Fibroblast of lung (primary cell): ENCODE results near the gene LYPD6B. TPM values are rescaled to one million over a fixed set of nuclear protein-coding genes. Genes with fewer than 3 reads are reported as not detected.

Source experiments
- DNase-seq, 2 donors: peaks; one replicate each; pipeline versions ENCODE4 v3.0.0 to v3.0.0-alpha.2; 2010; ENCODE audit warnings: low read depth in 2 of 2
- H2AFZ ChIP-seq: 2 replicates; pipeline ENCODE4 v1.5.1; 2012; ENCODE audit warnings: low read length, control low read depth, inconsistent platforms
- H3K27ac ChIP-seq: 2 replicates; pipeline ENCODE4 v1.5.1; 2011; ENCODE audit warnings: low read length, control low read depth; ENCODE audit not compliant: insufficient read depth
- H3K27me3 ChIP-seq: 2 replicates; pipeline ENCODE4 v1.5.1; 2011; ENCODE audit warnings: mild to moderate bottlenecking, low read length; ENCODE audit not compliant: control insufficient read depth, insufficient read depth
- H3K36me3 ChIP-seq: 2 replicates; pipeline ENCODE4 v1.5.1; 2011; ENCODE audit warnings: low read length; ENCODE audit not compliant: control insufficient read depth, insufficient read depth
- H3K4me1 ChIP-seq: 2 replicates; pipeline ENCODE4 v1.5.1; 2011; ENCODE audit warnings: low read length; ENCODE audit not compliant: control insufficient read depth, insufficient read depth; ENCODE audit errors: extremely low read depth
- H3K4me2 ChIP-seq: 2 replicates; pipeline ENCODE4 v1.5.1; 2011; ENCODE audit warnings: low read length, control low read depth; ENCODE audit not compliant: insufficient read depth; ENCODE audit errors: extremely low read depth
- H3K4me3 ChIP-seq, 4 experiments: fragments of 200-600 bp in 1 of 4; sonication (generic) in 1 of 4; replicated peaks in 1 of 4; 2 replicates each; pipeline ENCODE4 v1.5.1; 2011 to 2016; ENCODE audit warnings: low read length in 4 of 4, low read depth in 3 of 4, mild to moderate bottlenecking in 3 of 4, control low read depth in 2 of 4, inconsistent platforms in 1 of 4, mixed read lengths in 1 of 4; ENCODE audit not compliant: insufficient read depth in 1 of 4; ENCODE audit errors: control extremely low read depth in 1 of 4
- H3K79me2 ChIP-seq: 2 replicates; pipeline ENCODE4 v1.5.1; 2012; ENCODE audit warnings: mild to moderate bottlenecking, low read length, inconsistent platforms; ENCODE audit not compliant: control insufficient read depth, insufficient read depth
- H3K9ac ChIP-seq: 2 replicates; pipeline ENCODE4 v1.5.1; 2011; ENCODE audit warnings: mild to moderate bottlenecking, low read length, control low read depth; ENCODE audit not compliant: insufficient read depth
- H3K9me3 ChIP-seq: 2 replicates; pipeline ENCODE4 v1.5.1; 2012; ENCODE audit warnings: low read depth, low read length; ENCODE audit not compliant: control insufficient read depth, insufficient read depth
- H4K20me1 ChIP-seq: 2 replicates; pipeline ENCODE4 v1.5.1; 2011; ENCODE audit warnings: low read length; ENCODE audit not compliant: control insufficient read depth, insufficient read depth; ENCODE audit errors: extremely low read depth
- EZH2 ChIP-seq: IDR thresholded peaks from 2 replicates; pipeline ENCODE4 v1.5.1; 2012; ENCODE audit warnings: low read length, control low read depth, mild to moderate bottlenecking; ENCODE audit errors: missing control alignments
- polyA plus RNA-seq, 2 donors: library from polyadenylated mRNA; depleted of rRNA in 1 of 2; stranded (reverse) in 1 of 2; unstranded in 1 of 2; fragments of >200 nt; gene quantifications; 2 replicates each; pipeline ENCODE4 v1.2.1, GENCODE V29; 2011 to 2012; ENCODE audit warnings: missing spikeins in 1 of 2
- total RNA-seq: library from RNA; depleted of rRNA; stranded (reverse); fragments of >200 nt; gene quantifications from 2 replicates; pipeline ENCODE4 v1.2.1, GENCODE V29; 2014
- TF ChIP-seq, protein P1 (sequence below), 2 donors: IDR thresholded peaks in 1 of 2; conservative IDR thresholded peaks in 1 of 2; 1 replicate in 1 of 2; 2 replicates in 1 of 2; pipeline ENCODE4 v1.5.1; 2011 to 2012; ENCODE audit warnings: low read length in 2 of 2, control low read depth in 1 of 2, inconsistent platforms in 1 of 2, low read depth in 1 of 2, mild to moderate bottlenecking in 1 of 2

The LYPD6B gene
- total and polyA plus RNA-seq, 2 donors (not counting 1 experiment from before 2014, with no cell fraction given) = 0.11 TPM; not detected in 1

DNA sequence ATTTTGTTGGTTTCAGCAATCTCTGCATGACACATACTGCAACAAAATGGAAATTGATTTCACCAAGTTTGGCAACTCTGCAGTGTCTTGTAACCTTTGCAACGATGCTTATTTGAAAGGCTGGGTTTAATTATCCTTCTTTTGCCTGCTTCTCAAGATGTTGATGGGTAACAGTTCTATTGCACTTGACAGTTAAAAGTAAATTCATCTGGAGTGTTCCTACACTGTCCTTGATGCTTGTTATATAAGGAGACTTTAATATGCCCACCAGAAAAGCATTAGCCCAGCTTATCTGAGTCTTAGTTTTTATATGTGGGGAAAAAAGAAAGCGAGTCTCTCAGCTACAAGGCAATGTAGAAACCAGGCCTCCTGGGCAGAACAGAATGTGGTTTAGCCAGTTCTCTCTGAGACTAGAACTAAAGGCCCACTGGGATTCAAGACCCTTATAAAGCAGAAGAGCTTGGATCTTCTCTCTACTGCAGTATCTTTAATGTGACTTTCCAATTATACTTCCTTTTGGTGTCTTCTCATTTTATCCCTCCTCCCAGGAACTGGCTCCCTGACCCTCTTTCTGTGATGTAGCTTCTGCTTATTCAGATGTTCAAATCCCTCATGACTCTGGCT lies 185.1 kb downstream of the LYPD6B start:
- Histone ChIP-seq H3K79me2 (no peaks in the 10 kb centered on the region), H3K9me3 (no peaks in the 10 kb centered on the region), H4K20me1 (no peaks in the 10 kb centered on the region), H3K36me3 (no peaks in the 10 kb centered on the region), H3K4me1 (no peaks in the 10 kb centered on the region), H3K4me3 (no peak overlapping the region), H3K4me2 (no peak overlapping the region), H2AFZ (no peak overlapping the region), H3K27me3 (no peaks in the 10 kb centered on the region), H3K9ac (no peak overlapping the region), H3K27ac (no peak overlapping the region)
- TF ChIP-seq, protein P1, sequence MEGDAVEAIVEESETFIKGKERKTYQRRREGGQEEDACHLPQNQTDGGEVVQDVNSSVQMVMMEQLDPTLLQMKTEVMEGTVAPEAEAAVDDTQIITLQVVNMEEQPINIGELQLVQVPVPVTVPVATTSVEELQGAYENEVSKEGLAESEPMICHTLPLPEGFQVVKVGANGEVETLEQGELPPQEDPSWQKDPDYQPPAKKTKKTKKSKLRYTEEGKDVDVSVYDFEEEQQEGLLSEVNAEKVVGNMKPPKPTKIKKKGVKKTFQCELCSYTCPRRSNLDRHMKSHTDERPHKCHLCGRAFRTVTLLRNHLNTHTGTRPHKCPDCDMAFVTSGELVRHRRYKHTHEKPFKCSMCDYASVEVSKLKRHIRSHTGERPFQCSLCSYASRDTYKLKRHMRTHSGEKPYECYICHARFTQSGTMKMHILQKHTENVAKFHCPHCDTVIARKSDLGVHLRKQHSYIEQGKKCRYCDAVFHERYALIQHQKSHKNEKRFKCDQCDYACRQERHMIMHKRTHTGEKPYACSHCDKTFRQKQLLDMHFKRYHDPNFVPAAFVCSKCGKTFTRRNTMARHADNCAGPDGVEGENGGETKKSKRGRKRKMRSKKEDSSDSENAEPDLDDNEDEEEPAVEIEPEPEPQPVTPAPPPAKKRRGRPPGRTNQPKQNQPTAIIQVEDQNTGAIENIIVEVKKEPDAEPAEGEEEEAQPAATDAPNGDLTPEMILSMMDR (conservative IDR thresholded peaks at IDR 0.05 in 1 of 2, IDR thresholded peaks at IDR 0.05 in 1 of 2; ENCODE audit: low read depth in 1 of 2, low read length in 2 of 2) = no peak
- no peak for TF ChIP-seq EZH2
- DNase-seq = no peak

DNA sequence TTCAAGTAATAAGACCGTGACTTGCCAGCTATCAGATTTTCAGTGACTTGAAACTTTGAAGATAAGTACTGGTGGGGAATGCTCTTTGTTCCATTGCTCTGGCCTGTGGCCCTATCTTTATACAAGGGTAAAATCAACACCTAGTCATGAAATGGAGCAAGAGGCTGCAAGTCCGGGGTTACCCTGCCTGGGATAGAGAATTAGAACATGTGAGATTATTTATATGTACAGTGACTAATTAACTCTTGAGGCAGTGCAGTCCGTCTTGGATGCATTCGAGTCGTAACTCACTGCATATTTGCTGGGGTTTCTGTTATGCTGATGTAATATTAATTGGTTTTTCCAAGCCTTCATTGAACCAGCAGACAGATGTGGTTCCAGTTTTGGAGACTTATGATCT lies 186.0 kb downstream of the LYPD6B start:
- H3K4me3 ChIP-seq = no peak overlapping the region
- no peaks in the 10 kb centered on the region for H3K9me3 ChIP-seq
- no peaks in the 10 kb centered on the region for H4K20me1 ChIP-seq
- no peaks in the 10 kb centered on the region for H3K79me2 ChIP-seq
- no peak overlapping the region for H3K9ac ChIP-seq
- no peak overlapping the region for H3K4me2 ChIP-seq
- no peaks in the 10 kb centered on the region for H3K4me1 ChIP-seq
- no peaks in the 10 kb centered on the region for H3K27me3 ChIP-seq
- no peak overlapping the region for H2AFZ ChIP-seq
- TF ChIP-seq, protein P1 (conservative IDR thresholded peaks at IDR 0.05 in 1 of 2, IDR thresholded peaks at IDR 0.05 in 1 of 2; ENCODE audit: low read depth in 1 of 2, low read length in 2 of 2) = no peak
- no peak for TF ChIP-seq EZH2
- H3K27ac ChIP-seq = no peak overlapping the region
- no peaks in the 10 kb centered on the region for H3K36me3 ChIP-seq
- no peak for DNase-seq

DNA sequence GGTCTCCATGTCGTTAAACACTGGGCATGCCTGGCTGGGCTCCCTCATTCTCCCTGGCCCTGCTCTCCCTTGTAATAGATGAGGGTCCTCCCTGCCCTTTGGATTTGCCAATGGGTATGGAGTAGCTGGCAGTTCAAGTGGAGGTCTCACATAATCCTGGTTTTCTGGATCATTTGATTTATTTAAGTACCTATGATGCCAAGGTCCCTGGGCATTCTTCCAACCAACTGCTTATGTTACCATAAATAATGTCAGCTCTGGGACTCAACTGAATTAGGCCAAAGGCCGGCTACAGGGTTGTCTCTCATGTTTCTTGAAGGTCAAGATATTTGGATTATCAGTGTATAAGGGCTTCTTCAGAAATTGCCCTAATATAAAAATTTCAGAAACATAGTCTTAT lies 186.9 kb downstream of the LYPD6B start:
- H3K4me1 ChIP-seq = no peaks in the 10 kb centered on the region
- H2AFZ ChIP-seq = no peak overlapping the region
- no peak for DNase-seq
- no peaks in the 10 kb centered on the region for H3K27me3 ChIP-seq
- no peaks in the 10 kb centered on the region for H3K9me3 ChIP-seq
- TF ChIP-seq, protein P1 (conservative IDR thresholded peaks at IDR 0.05 in 1 of 2, IDR thresholded peaks at IDR 0.05 in 1 of 2; ENCODE audit: low read depth in 1 of 2, low read length in 2 of 2) = no peak
- H3K79me2 ChIP-seq = no peaks in the 10 kb centered on the region
- no peaks in the 10 kb centered on the region for H4K20me1 ChIP-seq
- no peak overlapping the region for H3K9ac ChIP-seq
- no peak overlapping the region for H3K27ac ChIP-seq
- no peak overlapping the region for H3K4me3 ChIP-seq
- H3K4me2 ChIP-seq = no peak overlapping the region
- H3K36me3 ChIP-seq = no peaks in the 10 kb centered on the region
